Activated naive CD8-positive, alpha-beta T cell treated with anti-CD3 and anti-CD28 coated beads, Interleukin-2, amount 50 U/mL, for 24 hours (primary cell): ENCODE data around the gene PCSK5.

Experiments used
- ATAC-seq: fragments of 150-1000 bp; cut with Tn5 transposase; one replicate; pipeline ENCODE4 v1.10.0; 2021
- DNase-seq: peaks from one replicate; pipeline ENCODE4 v3.0.0; 2021
- H3K27ac Mint-ChIP-seq: one replicate; pipeline ENCODE4 v1.8.0; 2021; ENCODE audit warnings: mild to moderate bottlenecking, mixed read lengths
- H3K27me3 Mint-ChIP-seq: one replicate; pipeline ENCODE4 v1.8.0; 2021; ENCODE audit warnings: mixed read lengths
- H3K36me3 Mint-ChIP-seq: one replicate; pipeline ENCODE4 v1.8.0; 2021; ENCODE audit warnings: low read depth, mixed read lengths
- H3K4me1 Mint-ChIP-seq: one replicate; pipeline ENCODE4 v1.8.0; 2021; ENCODE audit warnings: mixed read lengths
- H3K4me3 Mint-ChIP-seq: one replicate; pipeline ENCODE4 v1.8.0; 2021; ENCODE audit warnings: mild to moderate bottlenecking, moderate library complexity, mixed read lengths
- H3K9me3 Mint-ChIP-seq: one replicate; pipeline ENCODE4 v1.8.0; 2021; ENCODE audit warnings: mixed read lengths

Gene PCSK5

GRCh38 chr9:76101491-76101890 is 211.0 kb downstream of the PCSK5 start:
- ATAC-seq (no peak), DNase-seq (no peak)
- Mint-ChIP-seq H3K27ac (no peak overlapping the region), H3K9me3 (no peaks in the 10 kb centered on the region), H3K36me3 (peaks cover 6% of the 10 kb centered on the region), H3K27me3 (no peaks in the 10 kb centered on the region), H3K4me3 (no peak overlapping the region), H3K4me1 (peaks cover 3% of the 10 kb centered on the region)

- Mint-ChIP-seq H3K4me3 (no peak overlapping the region), H3K27me3 (no peaks in the 10 kb centered on the region), H3K27ac (no peak overlapping the region), H3K36me3 (peaks cover 6% of the 10 kb centered on the region), H3K9me3 (no peaks in the 10 kb centered on the region), H3K4me1 (peaks cover 3% of the 10 kb centered on the region)
- ATAC-seq (no peak), DNase-seq (no peak)
Observed at GRCh38 chr9:76101947-76102346, 211.5 kb downstream of the PCSK5 start.

GRCh38 chr9:76103531-76104315 is 213.2 kb downstream of the PCSK5 start:
- ATAC-seq (no peak), DNase-seq (no peak)
- H3K27ac Mint-ChIP-seq: no peak overlapping the region
- H3K4me1 Mint-ChIP-seq: peaks cover 3% of the 10 kb centered on the region
- no peaks in the 10 kb centered on the region for H3K27me3 Mint-ChIP-seq
- H3K9me3 Mint-ChIP-seq: no peaks in the 10 kb centered on the region
- peaks cover 6% of the 10 kb centered on the region for H3K36me3 Mint-ChIP-seq
- no peak overlapping the region for H3K4me3 Mint-ChIP-seq

GRCh38 chr9:76107482-76107881 is 217.0 kb downstream of the PCSK5 start:
- no peaks in the 10 kb centered on the region for H3K9me3 Mint-ChIP-seq
- H3K4me1 Mint-ChIP-seq: no peaks in the 10 kb centered on the region
- no peak overlapping the region for H3K27ac Mint-ChIP-seq
- DNase-seq: no peak
- H3K4me3 Mint-ChIP-seq: no peak overlapping the region
- no peaks in the 10 kb centered on the region for H3K27me3 Mint-ChIP-seq
- no peaks in the 10 kb centered on the region for H3K36me3 Mint-ChIP-seq
- ATAC-seq: no peak

GRCh38 chr9:76109953-76110352 is 219.5 kb downstream of the PCSK5 start:
- H3K9me3 Mint-ChIP-seq: no peaks in the 10 kb centered on the region
- DNase-seq (no peak), ATAC-seq (no peak)
- H3K4me1 Mint-ChIP-seq: no peaks in the 10 kb centered on the region
- no peaks in the 10 kb centered on the region for H3K27me3 Mint-ChIP-seq
- no peaks in the 10 kb centered on the region for H3K36me3 Mint-ChIP-seq
- no peak overlapping the region for H3K4me3 Mint-ChIP-seq
- no peak overlapping the region for H3K27ac Mint-ChIP-seq

GRCh38 chr9:76112151-76112550 is 221.7 kb downstream of the PCSK5 start:
- no peaks in the 10 kb centered on the region for H3K4me1 Mint-ChIP-seq
- no peaks in the 10 kb centered on the region for H3K27me3 Mint-ChIP-seq
- DNase-seq (no peak), ATAC-seq (no peak)
- no peaks in the 10 kb centered on the region for H3K36me3 Mint-ChIP-seq
- no peak overlapping the region for H3K27ac Mint-ChIP-seq
- H3K4me3 Mint-ChIP-seq: no peak overlapping the region
- H3K9me3 Mint-ChIP-seq: no peaks in the 10 kb centered on the region

- Mint-ChIP-seq H3K27ac (no peak overlapping the region), H3K27me3 (no peaks in the 10 kb centered on the region)
Observed at GRCh38 chr9:76114144-76114543, 223.7 kb downstream of the PCSK5 start.

GRCh38 chr9:76115396-76115795 is 224.9 kb downstream of the PCSK5 start:
- Mint-ChIP-seq H3K4me3 (no peak overlapping the region), H3K27me3 (no peaks in the 10 kb centered on the region), H3K36me3 (no peaks in the 10 kb centered on the region), H3K9me3 (no peaks in the 10 kb centered on the region), H3K27ac (no peak overlapping the region), H3K4me1 (no peaks in the 10 kb centered on the region)
- ATAC-seq (no peak), DNase-seq (no peak)

More at GRCh38 chr9:76114144-76114543, 223.7 kb downstream of the PCSK5 start:
- no peaks in the 10 kb centered on the region for H3K4me1 Mint-ChIP-seq
- ATAC-seq (no peak), DNase-seq (no peak)
- H3K9me3 Mint-ChIP-seq: no peaks in the 10 kb centered on the region
- no peaks in the 10 kb centered on the region for H3K36me3 Mint-ChIP-seq
- H3K4me3 Mint-ChIP-seq: no peak overlapping the region

GRCh38 chr9:76115982-76116646 is 225.6 kb downstream of the PCSK5 start:
- Mint-ChIP-seq H3K27ac (no peak overlapping the region), H3K9me3 (no peaks in the 10 kb centered on the region), H3K4me3 (no peak overlapping the region), H3K4me1 (no peaks in the 10 kb centered on the region), H3K27me3 (no peaks in the 10 kb centered on the region), H3K36me3 (no peaks in the 10 kb centered on the region)
- ATAC-seq: no peak
- DNase-seq: no peak

- ATAC-seq: no peak
Observed at GRCh38 chr9:76116913-76117312, 226.4 kb downstream of the PCSK5 start.

GRCh38 chr9:76127637-76128036 is 237.2 kb downstream of the PCSK5 start:
- ATAC-seq: no peak
- no peak overlapping the region for H3K27ac Mint-ChIP-seq
- H3K9me3 Mint-ChIP-seq: no peaks in the 10 kb centered on the region
- no peak overlapping the region for H3K4me3 Mint-ChIP-seq
- peaks cover 4% of the 10 kb centered on the region for H3K36me3 Mint-ChIP-seq
- DNase-seq: no peak
- no peaks in the 10 kb centered on the region for H3K27me3 Mint-ChIP-seq
- no peaks in the 10 kb centered on the region for H3K4me1 Mint-ChIP-seq

More at GRCh38 chr9:76116913-76117312, 226.4 kb downstream of the PCSK5 start:
- Mint-ChIP-seq H3K4me3 (no peak overlapping the region), H3K36me3 (no peaks in the 10 kb centered on the region), H3K27me3 (no peaks in the 10 kb centered on the region), H3K9me3 (no peaks in the 10 kb centered on the region), H3K27ac (no peak overlapping the region), H3K4me1 (no peaks in the 10 kb centered on the region)
- DNase-seq: no peak

GRCh38 chr9:76135902-76136301 is 245.4 kb downstream of the PCSK5 start:
- no peak overlapping the region for H3K4me3 Mint-ChIP-seq
- ATAC-seq: no peak
- no peak overlapping the region for H3K27ac Mint-ChIP-seq
- no peaks in the 10 kb centered on the region for H3K36me3 Mint-ChIP-seq
- DNase-seq: no peak
- no peaks in the 10 kb centered on the region for H3K27me3 Mint-ChIP-seq
- H3K4me1 Mint-ChIP-seq: peaks cover 6% of the 10 kb centered on the region
- H3K9me3 Mint-ChIP-seq: no peaks in the 10 kb centered on the region

GRCh38 chr9:76136986-76137385 is 246.5 kb downstream of the PCSK5 start:
- ATAC-seq (peak; percentile 59), DNase-seq (no peak)
- H3K27ac Mint-ChIP-seq: no peak overlapping the region
- no peaks in the 10 kb centered on the region for H3K27me3 Mint-ChIP-seq
- H3K4me1 Mint-ChIP-seq: peaks cover 6% of the 10 kb centered on the region
- no peak overlapping the region for H3K4me3 Mint-ChIP-seq
- no peaks in the 10 kb centered on the region for H3K36me3 Mint-ChIP-seq
- H3K9me3 Mint-ChIP-seq: no peaks in the 10 kb centered on the region

GRCh38 chr9:76137931-76138330 is 247.5 kb downstream of the PCSK5 start:
- Mint-ChIP-seq H3K27me3 (no peaks in the 10 kb centered on the region), H3K9me3 (no peaks in the 10 kb centered on the region), H3K4me3 (no peak overlapping the region), H3K36me3 (no peaks in the 10 kb centered on the region), H3K4me1 (peaks cover 6% of the 10 kb centered on the region), H3K27ac (no peak overlapping the region)
- no peak for DNase-seq
- ATAC-seq: no peak

- Mint-ChIP-seq H3K27ac (no peak overlapping the region), H3K4me3 (no peak overlapping the region), H3K9me3 (no peaks in the 10 kb centered on the region), H3K36me3 (no peaks in the 10 kb centered on the region), H3K27me3 (no peaks in the 10 kb centered on the region), H3K4me1 (peaks cover 6% of the 10 kb centered on the region)
- DNase-seq (no peak), ATAC-seq (no peak)
Observed at GRCh38 chr9:76138360-76138759, 247.9 kb downstream of the PCSK5 start.
